Measurements from ENCODE around the gene C1orf198.

The C1orf198 gene

DNA sequence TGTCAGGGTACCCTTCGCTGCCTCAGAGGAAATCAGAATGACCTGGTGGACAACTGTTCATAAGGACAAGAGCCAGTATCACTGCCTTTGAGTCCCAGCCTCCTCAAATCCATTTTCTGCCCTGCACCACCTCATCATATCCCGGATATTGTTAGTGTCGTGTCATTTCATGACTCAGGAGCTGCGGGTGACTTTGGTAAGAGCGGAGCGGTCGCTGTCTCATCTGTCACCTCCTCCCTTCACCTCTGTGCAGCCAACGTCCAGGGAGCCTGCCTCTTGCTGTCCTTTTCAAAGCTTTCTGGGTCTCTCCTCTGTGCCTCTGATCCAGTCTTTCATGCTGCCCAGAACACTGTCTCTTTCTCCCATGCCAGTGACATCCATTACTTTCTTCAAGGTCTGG is 7.0 kb upstream of the C1orf198 start:
- Histone ChIP-seq H3K27me3 (ENCODE audit: control insufficient read depth, low read length) (peaks cover 34% of the 10 kb centered on the region), H3K9me2 (replicated peaks; ENCODE audit: control insufficient read depth, low read length) (no peaks in the 10 kb centered on the region), H3K27ac (ENCODE audit: low read depth, low read length) (no peak overlapping the region), H3K4me1 (ENCODE audit: control insufficient read depth, low read length) (no peaks in the 10 kb centered on the region), H4K20me1 (ENCODE audit: control insufficient read depth, insufficient read depth, low read depth, low read length) (no peaks in the 10 kb centered on the region), H3K4me2 (ENCODE audit: low read length) (no peak overlapping the region), H3K4me3 (ENCODE audit: low read length) (no peak overlapping the region), H3F3A (ENCODE audit: control insufficient read depth, insufficient read depth) (no peaks in the 10 kb centered on the region), H3K9me3 (ENCODE audit: control insufficient read depth, insufficient read depth, low read length) (no peaks in the 10 kb centered on the region), H3K36me3 (ENCODE audit: control insufficient read depth, low read length) (no peaks in the 10 kb centered on the region), H3K79me2 (ENCODE audit: control insufficient read depth, low read length) (no peaks in the 10 kb centered on the region)
- TF ChIP-seq, protein P1, sequence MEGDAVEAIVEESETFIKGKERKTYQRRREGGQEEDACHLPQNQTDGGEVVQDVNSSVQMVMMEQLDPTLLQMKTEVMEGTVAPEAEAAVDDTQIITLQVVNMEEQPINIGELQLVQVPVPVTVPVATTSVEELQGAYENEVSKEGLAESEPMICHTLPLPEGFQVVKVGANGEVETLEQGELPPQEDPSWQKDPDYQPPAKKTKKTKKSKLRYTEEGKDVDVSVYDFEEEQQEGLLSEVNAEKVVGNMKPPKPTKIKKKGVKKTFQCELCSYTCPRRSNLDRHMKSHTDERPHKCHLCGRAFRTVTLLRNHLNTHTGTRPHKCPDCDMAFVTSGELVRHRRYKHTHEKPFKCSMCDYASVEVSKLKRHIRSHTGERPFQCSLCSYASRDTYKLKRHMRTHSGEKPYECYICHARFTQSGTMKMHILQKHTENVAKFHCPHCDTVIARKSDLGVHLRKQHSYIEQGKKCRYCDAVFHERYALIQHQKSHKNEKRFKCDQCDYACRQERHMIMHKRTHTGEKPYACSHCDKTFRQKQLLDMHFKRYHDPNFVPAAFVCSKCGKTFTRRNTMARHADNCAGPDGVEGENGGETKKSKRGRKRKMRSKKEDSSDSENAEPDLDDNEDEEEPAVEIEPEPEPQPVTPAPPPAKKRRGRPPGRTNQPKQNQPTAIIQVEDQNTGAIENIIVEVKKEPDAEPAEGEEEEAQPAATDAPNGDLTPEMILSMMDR (IDR thresholded peaks at IDR 0.05; ENCODE audit: low read depth, low read length, poor library complexity, severe bottlenecking): no peak
- TF ChIP-seq EZH2phosphoT487 (IDR thresholded peaks at IDR 0.05; ENCODE audit: borderline replicate concordance, low read length): no peak

DNA sequence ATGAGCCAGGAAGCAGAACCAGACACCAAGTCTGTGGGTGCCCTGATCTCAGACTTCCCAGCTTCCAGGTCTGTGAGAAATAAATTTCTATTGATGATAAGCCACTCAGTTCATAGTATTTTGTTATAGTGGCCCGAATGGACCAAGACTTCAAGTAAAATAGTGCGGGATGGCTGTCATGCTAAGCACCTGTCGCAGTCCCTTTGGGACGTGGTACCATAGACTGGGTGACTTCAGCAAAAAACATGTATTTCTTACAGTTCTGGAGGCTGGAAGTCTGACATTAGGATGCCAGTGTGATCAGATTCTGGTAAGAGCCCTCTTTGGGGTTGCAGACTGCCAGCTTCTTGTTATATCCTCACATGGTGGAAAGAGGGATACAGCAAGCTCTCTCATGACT is 2.6 kb upstream of the C1orf198 start:
- no peak overlapping the region for H3K27ac ChIP-seq (ENCODE audit: low read depth, low read length)

GRCh38 chr1:230869500-230869899 is 1.2 kb upstream of the C1orf198 start:
- H3K79me2 ChIP-seq (ENCODE audit: control insufficient read depth, low read length): no peaks in the 10 kb centered on the region
- no peaks in the 10 kb centered on the region for H3F3A ChIP-seq (ENCODE audit: control insufficient read depth, insufficient read depth)
- H3K27ac ChIP-seq (ENCODE audit: low read depth, low read length): no peak overlapping the region
- H4K20me1 ChIP-seq (ENCODE audit: control insufficient read depth, insufficient read depth, low read depth, low read length): no peaks in the 10 kb centered on the region
- H3K9me3 ChIP-seq (ENCODE audit: control insufficient read depth, insufficient read depth, low read length): no peaks in the 10 kb centered on the region
- no peak overlapping the region for H3K4me3 ChIP-seq (ENCODE audit: low read length)
- TF ChIP-seq, protein P1 (IDR thresholded peaks at IDR 0.05; ENCODE audit: low read depth, low read length, poor library complexity, severe bottlenecking): no peak
- TF ChIP-seq EZH2phosphoT487 (IDR thresholded peaks at IDR 0.05; ENCODE audit: borderline replicate concordance, low read length): no peak
- peaks cover 51% of the 10 kb centered on the region for H3K27me3 ChIP-seq (ENCODE audit: control insufficient read depth, low read length)
- H3K4me1 ChIP-seq (ENCODE audit: control insufficient read depth, low read length): peaks cover 12% of the 10 kb centered on the region
- H3K9me2 ChIP-seq (replicated peaks; ENCODE audit: control insufficient read depth, low read length): no peaks in the 10 kb centered on the region
- peak overlapping the region; percentile 67 for H3K4me2 ChIP-seq (ENCODE audit: low read length)
- no peaks in the 10 kb centered on the region for H3K36me3 ChIP-seq (ENCODE audit: control insufficient read depth, low read length)

More for the DNA sequence above, 2.6 kb upstream of the C1orf198 start:
- Histone ChIP-seq H3K9me3 (ENCODE audit: control insufficient read depth, insufficient read depth, low read length) (no peaks in the 10 kb centered on the region), H3K27me3 (ENCODE audit: control insufficient read depth, low read length) (peaks cover 53% of the 10 kb centered on the region), H3F3A (ENCODE audit: control insufficient read depth, insufficient read depth) (no peaks in the 10 kb centered on the region), H3K79me2 (ENCODE audit: control insufficient read depth, low read length) (no peaks in the 10 kb centered on the region), H4K20me1 (ENCODE audit: control insufficient read depth, insufficient read depth, low read depth, low read length) (no peaks in the 10 kb centered on the region), H3K9me2 (replicated peaks; ENCODE audit: control insufficient read depth, low read length) (no peaks in the 10 kb centered on the region), H3K36me3 (ENCODE audit: control insufficient read depth, low read length) (no peaks in the 10 kb centered on the region), H3K4me2 (ENCODE audit: low read length) (no peak overlapping the region), H3K4me1 (ENCODE audit: control insufficient read depth, low read length) (peaks cover 12% of the 10 kb centered on the region), H3K4me3 (ENCODE audit: low read length) (no peak overlapping the region)
- TF ChIP-seq, protein P1 (IDR thresholded peaks at IDR 0.05; ENCODE audit: low read depth, low read length, poor library complexity, severe bottlenecking): no peak
- TF ChIP-seq EZH2phosphoT487 (IDR thresholded peaks at IDR 0.05; ENCODE audit: borderline replicate concordance, low read length): no peak
